Measurements from ENCODE around the gene GYPB.
"Not testable (repeated sequence)": the region's sequence is repeated elsewhere in the genome, so short reads cannot be mapped to it uniquely, and the experiment has no call there.

GYPB gene

GRCh38 chr4:144019277-144019676 is at the start of gene GYPB:
Gene GYPB, minus strand, starts transcription at chr4:144019380. Its CDS starts 93 bp downstream, at chr4:144019287.
- DNase-seq (ENCODE audit: low spot score): not testable (repeated sequence)

DNA sequence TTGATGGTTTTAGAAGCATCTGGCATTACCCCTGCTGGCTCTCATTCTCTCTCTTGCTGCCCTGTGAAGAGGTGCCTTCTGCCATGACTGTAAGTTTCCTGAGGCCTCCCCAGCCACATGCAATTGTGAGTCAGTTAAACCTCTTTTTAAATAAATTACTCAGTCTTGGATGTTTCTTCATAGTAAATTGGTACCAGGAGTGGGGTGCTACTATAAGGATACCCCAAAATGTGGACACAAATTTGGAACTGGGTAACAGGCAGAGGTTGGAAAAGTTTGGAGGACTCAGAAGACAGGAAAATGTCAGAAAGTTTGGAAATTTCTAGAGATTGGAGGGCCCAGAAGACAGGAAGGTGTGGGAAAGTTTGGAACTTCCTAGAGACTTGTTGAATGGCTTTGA is 42.4 kb upstream of the GYPB start:
- not testable (repeated sequence) for DNase-seq (ENCODE audit: low spot score)

DNA sequence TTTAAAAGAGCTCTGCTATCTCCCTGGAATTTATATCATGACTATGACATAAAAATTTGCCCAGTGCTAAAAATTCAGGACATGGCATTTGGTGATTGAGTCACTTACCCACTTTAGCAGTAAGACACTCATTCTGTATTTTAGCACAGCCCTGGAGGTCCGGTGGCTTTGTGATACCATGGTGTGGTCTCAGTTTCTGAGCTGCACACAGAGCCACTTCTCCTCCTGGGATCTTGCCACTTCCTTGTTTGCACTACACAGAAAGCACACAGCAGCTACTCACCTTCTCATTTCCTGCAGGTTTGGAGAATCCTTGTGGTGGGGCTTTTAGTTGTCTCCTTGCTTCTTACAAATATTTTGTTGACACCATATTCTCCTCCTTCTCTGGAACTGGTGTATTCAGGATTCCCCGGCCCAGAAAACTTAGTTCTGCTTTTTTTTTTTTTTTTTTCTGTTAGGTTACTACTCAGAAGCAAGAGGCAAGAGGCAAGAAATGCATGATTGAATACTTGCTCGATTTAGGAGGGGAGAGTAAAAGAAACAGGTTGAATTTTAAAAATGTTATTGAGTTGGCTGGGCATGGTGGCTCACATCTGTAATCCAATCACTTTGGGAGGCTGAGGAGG is 41.2 kb upstream of the GYPB start:
- not testable (repeated sequence) for DNase-seq (ENCODE audit: low spot score)

DNA sequence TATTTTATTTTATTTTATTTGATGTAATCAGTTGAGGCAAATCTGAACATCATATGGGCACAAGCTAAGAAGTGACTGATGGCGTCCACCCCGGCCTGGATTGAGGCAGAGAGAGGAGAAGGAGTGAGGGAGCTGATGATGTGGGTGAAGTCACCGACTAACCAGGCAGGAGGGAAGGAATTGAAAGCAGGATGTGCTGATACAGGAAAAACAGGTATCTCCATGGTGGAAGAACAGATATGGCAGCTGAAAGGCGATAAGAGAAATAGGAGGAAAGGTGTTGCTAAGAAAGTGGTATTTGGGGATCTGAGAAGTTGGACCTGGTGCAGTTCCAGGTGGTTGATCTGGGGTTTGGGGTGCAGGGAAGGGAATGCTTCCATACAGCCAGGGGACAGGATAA is 37.6 kb upstream of the GYPB start:
- no peak for DNase-seq (ENCODE audit: low spot score)

DNA sequence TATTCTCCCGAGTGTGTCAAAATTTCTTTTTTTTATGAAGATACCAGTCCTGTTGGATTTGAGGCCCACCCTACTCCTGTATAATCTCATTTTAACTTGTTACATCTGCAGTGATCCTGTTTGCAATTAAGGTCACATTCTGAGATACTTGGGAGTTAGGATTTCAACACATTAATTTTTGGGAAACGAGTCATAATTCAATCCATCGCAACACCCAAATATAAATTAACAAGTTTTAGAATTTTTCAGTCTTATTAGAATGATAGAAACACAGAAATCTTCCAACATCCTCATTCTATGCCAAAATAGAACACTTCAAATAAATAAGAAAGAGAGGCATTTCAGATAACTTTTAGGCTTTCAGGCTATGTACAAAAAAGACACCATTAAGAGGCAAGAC is 36.2 kb upstream of the GYPB start:
- not testable (repeated sequence) for DNase-seq (ENCODE audit: low spot score)

GRCh38 chr4:144051494-144051893 is 32.3 kb upstream of the GYPB start:
- not testable (repeated sequence) for DNase-seq (ENCODE audit: low spot score)

GRCh38 chr4:144050631-144051030 is 31.5 kb upstream of the GYPB start:
- DNase-seq (ENCODE audit: low spot score): not testable (repeated sequence)

DNA sequence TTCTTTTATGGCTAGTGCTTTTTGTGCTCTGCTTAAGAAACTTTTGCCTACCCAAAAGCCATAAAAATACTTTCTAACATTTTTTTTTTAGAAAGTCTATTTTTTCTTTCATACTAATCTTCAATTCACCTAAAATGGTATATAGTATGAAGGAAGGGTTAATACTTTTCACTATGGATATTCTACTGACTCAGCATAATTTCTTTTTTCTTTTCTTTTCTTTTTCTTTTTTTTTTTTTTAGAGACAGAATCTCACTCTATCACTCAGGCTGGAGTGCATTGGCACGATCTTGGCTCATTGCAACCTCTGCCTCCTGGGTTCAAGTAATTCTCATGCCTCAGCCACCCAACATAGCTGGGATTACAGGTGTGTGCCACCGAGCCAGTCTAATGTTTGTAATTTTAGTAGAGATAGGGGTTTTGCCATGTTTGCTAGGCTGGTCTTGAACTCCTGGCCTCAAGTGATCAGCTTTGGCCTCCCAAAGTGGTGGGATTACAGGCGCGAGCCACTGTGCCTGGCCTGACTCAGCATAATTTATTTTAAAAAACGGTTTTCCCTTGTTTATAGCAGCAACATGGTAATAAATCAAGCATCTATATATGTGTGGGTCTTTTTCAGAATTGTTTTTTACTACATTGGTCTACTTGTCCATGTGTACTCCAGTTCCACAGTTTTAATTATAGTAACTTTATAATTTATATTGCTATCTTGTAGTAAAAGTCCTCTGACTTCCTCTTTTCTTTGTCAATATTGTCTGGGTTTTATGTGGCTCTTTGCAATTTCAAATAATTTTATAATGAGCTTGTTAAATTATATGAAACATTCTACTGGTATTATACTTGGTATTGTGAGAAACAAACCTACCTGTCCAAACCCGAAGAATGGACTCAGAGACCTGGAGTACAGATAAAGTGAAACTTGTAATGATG is 30.6 kb upstream of the GYPB start:
- not testable (repeated sequence) for DNase-seq (ENCODE audit: low spot score)

DNA sequence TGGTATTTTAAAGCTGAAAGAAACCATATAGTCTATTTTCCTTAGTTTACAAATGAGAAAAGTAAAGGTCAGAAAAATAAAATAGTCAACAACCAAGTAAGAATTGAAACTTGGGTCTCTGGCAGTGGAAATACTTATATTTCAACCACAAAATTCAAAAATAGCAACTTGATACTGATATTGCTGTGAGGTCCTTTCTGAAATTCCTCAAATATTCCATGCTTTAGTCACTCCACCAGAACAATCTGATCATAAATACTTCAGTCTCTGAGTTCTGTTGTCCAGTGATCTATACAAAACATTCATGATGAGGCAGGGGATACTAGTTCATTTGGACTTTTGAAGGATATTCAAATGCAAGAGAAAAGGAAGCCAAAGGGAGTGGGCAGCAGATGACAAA is 25.8 kb upstream of the GYPB start:
- DNase-seq (ENCODE audit: low spot score): not testable (repeated sequence)

- not testable (repeated sequence) for DNase-seq (ENCODE audit: low spot score)
Observed at GRCh38 chr4:144032580-144032979, 13.4 kb upstream of the GYPB start.

GRCh38 chr4:144031875-144032274 is 12.7 kb upstream of the GYPB start:
- not testable (repeated sequence) for DNase-seq (ENCODE audit: low spot score)

DNA sequence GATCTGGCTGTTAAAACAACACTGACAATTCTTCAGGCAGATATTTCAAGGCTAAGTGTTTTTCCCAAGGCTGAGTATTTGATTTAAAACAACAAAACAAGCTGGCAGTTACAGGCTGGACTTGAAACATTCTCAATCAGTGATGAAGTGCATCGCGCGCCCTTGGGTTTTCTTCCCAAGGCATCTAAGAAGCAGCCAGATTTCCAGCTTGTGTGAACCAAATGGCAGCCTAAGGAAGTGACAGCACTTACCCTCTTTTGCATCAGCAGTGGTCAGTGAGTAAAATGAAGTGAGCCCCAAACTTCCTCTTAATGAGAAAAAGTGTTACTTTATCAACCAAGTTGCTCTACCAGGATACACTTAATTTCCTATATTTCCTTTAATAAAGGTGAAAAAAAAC is 12.2 kb upstream of the GYPB start:
- not testable (repeated sequence) for DNase-seq (ENCODE audit: low spot score)

GRCh38 chr4:144030708-144031107 is 11.5 kb upstream of the GYPB start:
- not testable (repeated sequence) for DNase-seq (ENCODE audit: low spot score)

GRCh38 chr4:144026682-144027081 is 7.5 kb upstream of the GYPB start:
- not testable (repeated sequence) for DNase-seq (ENCODE audit: low spot score)

DNA sequence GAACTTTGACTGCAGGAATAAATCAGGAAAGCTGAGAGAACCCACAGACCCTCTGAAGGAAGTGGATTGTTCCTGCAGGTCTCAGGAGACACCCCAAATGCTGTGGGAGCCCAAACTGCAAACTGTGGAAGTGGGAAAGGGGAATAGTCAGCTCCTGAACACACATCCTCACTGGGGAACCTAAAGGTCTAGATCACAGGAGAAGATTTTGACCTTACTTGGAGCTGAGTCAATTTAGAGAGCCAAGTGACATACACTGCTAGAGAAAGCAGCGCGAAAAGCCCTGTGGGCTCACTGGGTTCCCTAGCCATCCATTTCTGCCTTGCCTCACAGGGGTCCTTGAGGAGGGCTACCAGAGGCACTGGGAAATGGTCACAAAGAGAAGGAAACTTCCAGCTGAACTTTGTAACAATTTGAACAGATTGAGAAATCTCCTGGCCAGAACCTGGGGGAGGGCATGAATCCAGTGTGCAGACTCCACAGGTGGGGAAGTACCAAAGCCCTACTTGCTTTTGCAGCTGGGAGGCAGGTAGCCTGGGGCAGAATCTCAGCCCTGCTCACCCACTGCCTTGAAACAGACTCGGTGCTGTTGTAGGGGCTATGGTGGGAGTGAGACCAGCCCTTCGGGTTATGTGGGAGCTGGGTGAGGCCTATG is 5.3 kb upstream of the GYPB start:
- not testable (repeated sequence) for DNase-seq (ENCODE audit: low spot score)

DNA sequence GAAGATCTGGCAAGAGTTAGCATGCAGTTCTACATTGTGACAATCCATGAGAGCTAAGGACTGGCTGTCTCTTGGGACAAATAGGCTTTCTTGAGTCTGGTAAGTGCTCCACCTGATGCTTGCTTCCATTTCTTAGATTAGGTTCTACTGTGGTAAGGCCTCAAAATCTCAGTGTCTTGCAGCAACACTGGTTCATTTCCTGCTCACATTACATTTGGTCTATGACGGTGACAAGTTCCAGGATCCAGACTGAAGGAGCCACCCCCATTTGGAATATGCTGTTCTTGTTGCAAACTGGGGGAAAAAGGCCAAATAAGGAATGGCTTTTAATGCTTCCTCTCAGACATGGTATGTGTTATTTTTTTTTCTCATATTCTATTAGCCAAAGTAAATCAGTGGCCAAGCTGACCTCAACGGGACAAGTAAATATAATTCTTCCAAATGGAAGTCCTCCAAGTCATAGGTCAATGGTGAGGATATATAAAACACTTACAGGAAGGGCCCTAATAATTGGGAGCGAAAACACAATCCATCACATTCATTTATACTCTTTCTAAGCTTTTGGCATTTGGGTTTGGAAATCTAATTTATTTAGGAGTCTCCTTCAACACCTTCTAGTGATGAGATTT is 3.7 kb upstream of the GYPB start:
- DNase-seq (ENCODE audit: low spot score): not testable (repeated sequence)

DNA sequence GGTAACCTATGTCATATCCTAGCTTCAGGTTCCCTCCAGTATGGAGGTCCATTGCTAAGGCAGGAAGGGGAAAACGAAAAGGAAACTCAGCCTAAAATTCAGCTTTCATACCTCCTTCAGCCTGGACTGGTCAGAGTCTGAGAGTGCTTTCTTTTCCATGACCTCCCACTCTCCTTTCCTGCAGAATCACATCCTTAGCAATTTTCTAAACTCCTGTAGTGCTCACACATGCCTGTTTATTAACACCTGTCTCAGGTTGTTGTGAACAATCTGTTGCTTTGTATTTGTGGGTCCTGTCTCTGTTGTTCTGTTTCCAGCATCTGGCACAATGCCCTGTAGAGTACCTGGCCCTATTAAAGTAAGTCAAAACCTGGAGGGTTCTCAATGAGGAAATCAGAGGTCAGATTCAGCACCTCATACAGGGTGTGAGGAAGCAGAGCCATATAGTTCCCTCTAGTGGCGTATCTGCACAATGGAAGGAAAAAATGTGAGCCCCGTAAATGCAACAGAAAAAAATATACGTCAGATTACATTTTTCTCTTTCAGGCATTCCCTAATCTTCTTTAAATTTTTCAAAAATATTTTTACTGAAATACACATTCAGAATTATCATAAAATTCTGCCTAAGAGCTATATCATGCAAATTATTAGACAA is 2.3 kb upstream of the GYPB start:
- peak; percentile 20 for DNase-seq (ENCODE audit: low spot score)

- DNase-seq (ENCODE audit: low spot score): not testable (repeated sequence)
Observed at GRCh38 chr4:144018223-144019000, 768 bp downstream of the GYPB start.

DNA sequence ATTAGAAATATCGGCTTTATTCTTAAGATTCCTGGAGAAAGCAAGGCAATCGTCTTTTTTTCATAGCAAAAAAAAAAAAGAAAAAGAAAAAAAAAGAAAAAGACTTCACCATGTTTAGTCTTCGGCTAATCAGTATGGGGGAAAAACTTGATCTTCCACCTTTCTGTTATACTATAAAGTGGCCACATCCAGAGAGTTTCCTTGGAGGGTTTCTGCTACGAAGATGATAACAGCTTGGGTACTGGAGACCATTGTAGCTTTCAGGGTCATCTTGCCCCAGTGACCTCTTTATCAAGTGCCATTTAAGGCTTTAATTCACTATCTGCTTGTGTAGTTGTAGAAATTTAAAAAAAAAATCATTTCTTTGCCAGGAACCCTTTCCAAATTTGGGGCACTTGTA is 1.9 kb downstream of the GYPB start:
- DNase-seq (ENCODE audit: low spot score): not testable (repeated sequence)

- DNase-seq (ENCODE audit: low spot score): not testable (repeated sequence)
Observed at GRCh38 chr4:144016057-144016605, 3.0 kb downstream of the GYPB start.
